GM23248 (cell line): Measurements from ENCODE around the gene ACE.

Experiments
- EZH2 ChIP-seq: fragments of 200-600 bp; sonication (generic); IDR thresholded peaks from 2 replicates; pipeline ENCODE4 v1.6.1; 2018; ENCODE audit warnings: antibody characterized with exemption, mild to moderate bottlenecking; ENCODE audit not compliant: insufficient read depth, poor library complexity, severe bottlenecking
- EZH2phosphoT487 ChIP-seq: fragments of 200-600 bp; sonication (generic); IDR thresholded peaks from 2 replicates; pipeline ENCODE4 v1.6.1; 2018; ENCODE audit warnings: antibody characterized with exemption, moderate library complexity, mild to moderate bottlenecking, low read depth; ENCODE audit not compliant: insufficient read depth

DNA sequence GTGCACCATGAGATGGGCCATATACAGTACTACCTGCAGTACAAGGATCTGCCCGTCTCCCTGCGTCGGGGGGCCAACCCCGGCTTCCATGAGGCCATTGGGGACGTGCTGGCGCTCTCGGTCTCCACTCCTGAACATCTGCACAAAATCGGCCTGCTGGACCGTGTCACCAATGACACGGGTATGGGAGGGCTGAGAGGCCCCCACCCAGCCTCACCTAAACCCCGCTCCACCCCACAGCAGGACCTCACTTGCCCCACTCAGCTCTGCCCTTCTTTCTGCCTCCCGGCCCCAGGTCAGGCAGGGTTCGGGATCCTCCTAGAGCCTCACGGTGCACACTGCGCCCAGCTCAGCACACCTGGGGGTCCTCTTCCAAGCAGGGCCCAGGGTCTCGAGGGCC lies 5.6 kb downstream of the ACE start:
- TF ChIP-seq EZH2 (no peak), EZH2phosphoT487 (no peak)
